GM18520 (cell line): ENCODE results near the gene KCTD1.

Experiments
- ATAC-seq: cut with Tn5 transposase; IDR thresholded peaks from one replicate; pipeline ENCODE4 v1.9.1; 2021; ENCODE audit not compliant: unreplicated experiment

The KCTD1 gene

GRCh38 chr18:26548415-26549262, at the start of gene KCTD1:
KCTD1 (minus strand) TSS chr18:26548553; CDS start chr18:26548536, 17 bp downstream.
- ATAC-seq, result peak; percentile 39

- no peak for ATAC-seq
Measured at GRCh38 chr18:26593365-26594320, 45.3 kb upstream of the KCTD1 start.

GRCh38 chr18:26584745-26585144, 36.4 kb upstream of the KCTD1 start:
- no peak for ATAC-seq

- ATAC-seq, result no peak
Measured at GRCh38 chr18:26579941-26580618, 31.7 kb upstream of the KCTD1 start.

- no peak for ATAC-seq
Measured at GRCh38 chr18:26575865-26576217, 27.5 kb upstream of the KCTD1 start.

GRCh38 chr18:26574958-26575864, 26.9 kb upstream of the KCTD1 start:
- ATAC-seq, result no peak

GRCh38 chr18:26568926-26569665, 20.7 kb upstream of the KCTD1 start:
- no peak for ATAC-seq

- no peak for ATAC-seq
Measured at GRCh38 chr18:26568513-26568912, 20.2 kb upstream of the KCTD1 start.

- ATAC-seq, result no peak
Measured at GRCh38 chr18:26566874-26567555, 18.7 kb upstream of the KCTD1 start.

GRCh38 chr18:26565514-26565913, 17.2 kb upstream of the KCTD1 start:
- no peak for ATAC-seq

GRCh38 chr18:26563024-26563423, 14.7 kb upstream of the KCTD1 start:
- no peak for ATAC-seq

- ATAC-seq, result no peak
Measured at GRCh38 chr18:26562568-26562967, 14.2 kb upstream of the KCTD1 start.

GRCh38 chr18:26561769-26562168, 13.4 kb upstream of the KCTD1 start:
- ATAC-seq, result no peak

GRCh38 chr18:26556573-26556972, 8.2 kb upstream of the KCTD1 start:
- peak; percentile 82 for ATAC-seq

GRCh38 chr18:26555804-26556553, 7.6 kb upstream of the KCTD1 start:
- ATAC-seq, result no peak

- ATAC-seq, result no peak
Measured at GRCh38 chr18:26553943-26554342, 5.6 kb upstream of the KCTD1 start.

- no peak for ATAC-seq
Measured at GRCh38 chr18:26551695-26552081, 3.3 kb upstream of the KCTD1 start.

- no peak for ATAC-seq
Measured at GRCh38 chr18:26550998-26551694, 2.8 kb upstream of the KCTD1 start.
